Measurements from ENCODE around the gene SNX17.

The SNX17 gene

GRCh38 chr2:27380626-27381545 is 10.5 kb downstream of the SNX17 start, which contains the start of gene ZNF513:
TSS of gene ZNF513 (minus strand) at chr2:27380734. CDS start at chr2:27380526, 208 bp downstream.
- DNase-seq (ENCODE audit: extremely low read depth, insufficient read length) = peak; percentile 91
- TF ChIP-seq CTCF (IDR thresholded peaks at IDR 0.05; ENCODE audit: insufficient read depth, low read length, poor library complexity, severe bottlenecking) = no peak
- Histone ChIP-seq H3K36me3 (ENCODE audit: control insufficient read depth, insufficient read depth, low read length) (peaks cover 41% of the 10 kb centered on the region), H3K4me3 (replicated peaks; ENCODE audit: low read depth, low read length) (peak within 1 kb of the TSS; percentile 94), H3K27me3 (replicated peaks; ENCODE audit: control insufficient read depth, insufficient read depth, low read length) (no peaks in the 10 kb centered on the region)

- Histone ChIP-seq H3K4me3 (replicated peaks; ENCODE audit: low read depth, low read length) (no peak overlapping the region), H3K36me3 (ENCODE audit: control insufficient read depth, insufficient read depth, low read length) (peaks cover 35% of the 10 kb centered on the region), H3K27me3 (replicated peaks; ENCODE audit: control insufficient read depth, insufficient read depth, low read length) (no peaks in the 10 kb centered on the region)
- DNase-seq (ENCODE audit: extremely low read depth, insufficient read length) = no peak
- no peak for TF ChIP-seq CTCF (IDR thresholded peaks at IDR 0.05; ENCODE audit: insufficient read depth, low read length, poor library complexity, severe bottlenecking)
These were observed 11.3 kb downstream of the SNX17 start for GRCh38 chr2:27381577-27382181.

GRCh38 chr2:27390822-27391679 is 20.6 kb downstream of the SNX17 start:
- DNase-seq (ENCODE audit: extremely low read depth, insufficient read length) = no peak
- no peak overlapping the region for H3K4me3 ChIP-seq (replicated peaks; ENCODE audit: low read depth, low read length)
- H3K27me3 ChIP-seq (replicated peaks; ENCODE audit: control insufficient read depth, insufficient read depth, low read length) = no peaks in the 10 kb centered on the region
- TF ChIP-seq CTCF (IDR thresholded peaks at IDR 0.05; ENCODE audit: insufficient read depth, low read length, poor library complexity, severe bottlenecking) = no peak
- H3K36me3 ChIP-seq (ENCODE audit: control insufficient read depth, insufficient read depth, low read length) = peaks cover 7% of the 10 kb centered on the region

GRCh38 chr2:27393225-27393624 is 22.8 kb downstream of the SNX17 start:
- no peak for TF ChIP-seq CTCF (IDR thresholded peaks at IDR 0.05; ENCODE audit: insufficient read depth, low read length, poor library complexity, severe bottlenecking)
- H3K36me3 ChIP-seq (ENCODE audit: control insufficient read depth, insufficient read depth, low read length) = peaks cover 7% of the 10 kb centered on the region
- no peak overlapping the region for H3K4me3 ChIP-seq (replicated peaks; ENCODE audit: low read depth, low read length)
- no peak for DNase-seq (ENCODE audit: extremely low read depth, insufficient read length)
- no peaks in the 10 kb centered on the region for H3K27me3 ChIP-seq (replicated peaks; ENCODE audit: control insufficient read depth, insufficient read depth, low read length)

- H3K27me3 ChIP-seq (replicated peaks; ENCODE audit: control insufficient read depth, insufficient read depth, low read length) = no peaks in the 10 kb centered on the region
- no peak for TF ChIP-seq CTCF (IDR thresholded peaks at IDR 0.05; ENCODE audit: insufficient read depth, low read length, poor library complexity, severe bottlenecking)
- DNase-seq (ENCODE audit: extremely low read depth, insufficient read length) = no peak
- no peaks in the 10 kb centered on the region for H3K36me3 ChIP-seq (ENCODE audit: control insufficient read depth, insufficient read depth, low read length)
- H3K4me3 ChIP-seq (replicated peaks; ENCODE audit: low read depth, low read length) = no peak overlapping the region
These were observed 28.5 kb downstream of the SNX17 start for GRCh38 chr2:27398962-27399361.
